OCI-M1 (cell line): ENCODE measurements around the gene KIRREL2.
"Not testable (repeated sequence)": the region's sequence is repeated elsewhere in the genome, so short reads cannot be mapped to it uniquely, and the experiment has no call there.

Experiments
- DNase-seq: peaks from one replicate; lab custom pipeline; 2025; lab: John Stamatoyannopoulos, UW

KIRREL2 gene

GRCh38 chr19:35899547-35900214, 43.0 kb downstream of the KIRREL2 start:
- peak; percentile 92 for DNase-seq

DNA sequence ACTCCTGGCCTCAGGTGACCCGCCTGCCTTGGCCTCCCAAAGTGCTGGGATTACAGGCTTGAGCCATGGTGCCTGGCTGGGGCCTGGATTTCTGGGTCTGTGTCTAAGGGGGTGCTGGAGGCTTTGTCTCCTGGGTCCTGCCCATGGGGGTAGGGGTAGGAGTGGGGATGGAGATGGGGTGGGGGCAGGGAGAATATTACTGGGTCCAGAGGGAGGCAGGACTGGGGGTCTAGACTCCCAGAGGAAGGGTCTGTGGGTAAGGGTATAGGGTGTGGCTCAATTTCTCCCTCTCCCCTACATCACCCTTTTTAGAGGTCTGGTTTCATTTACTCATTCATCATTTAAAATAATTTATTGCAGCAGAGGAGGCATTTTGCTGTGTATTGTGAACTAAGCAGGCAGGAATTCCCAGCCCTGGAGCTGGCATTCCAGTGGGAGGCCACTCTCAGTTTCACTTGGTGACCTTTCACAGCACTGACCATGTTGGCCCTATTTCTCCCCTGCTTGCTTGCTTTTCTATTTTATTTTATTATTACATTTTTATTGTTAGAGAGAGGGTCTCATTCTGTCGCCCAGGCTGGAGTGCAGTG, 44.4 kb downstream of the KIRREL2 start:
- no peak for DNase-seq

DNA sequence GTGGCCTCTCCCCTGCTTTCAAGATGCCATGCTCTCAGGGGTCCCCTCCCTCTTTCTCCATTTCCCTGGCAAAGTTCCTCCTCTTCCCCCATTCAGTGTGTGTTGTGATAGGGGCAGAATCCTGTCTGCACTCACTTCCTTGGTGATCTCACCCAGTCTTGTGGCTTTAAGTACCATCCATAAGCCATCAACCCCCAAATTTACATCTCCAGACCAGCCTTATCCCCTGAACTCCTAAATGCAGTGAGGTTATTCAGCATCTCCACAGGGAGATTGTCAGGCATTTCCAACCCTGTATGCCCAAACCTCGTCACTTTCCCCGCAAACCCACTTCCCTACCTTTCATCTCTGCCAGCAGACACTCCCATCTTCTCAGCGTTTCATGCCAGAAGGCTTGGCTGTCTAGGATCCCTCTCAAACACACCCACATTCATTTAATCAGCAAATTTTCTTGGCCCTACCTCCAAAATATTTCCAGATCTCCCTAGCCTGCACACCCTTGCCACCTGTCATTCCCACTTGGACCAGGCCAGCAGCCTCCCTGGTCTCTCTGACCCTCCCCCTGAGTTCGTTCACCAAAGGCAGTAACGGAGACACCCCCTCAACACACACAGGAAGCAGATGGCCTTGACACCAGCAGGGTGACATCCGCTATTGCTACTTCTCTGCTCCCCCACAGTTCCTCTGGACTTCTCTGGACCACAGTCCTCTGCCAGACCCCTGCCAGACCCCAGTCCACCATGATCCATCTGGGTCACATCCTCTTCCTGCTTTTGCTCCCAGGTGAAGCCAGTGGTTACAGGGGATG, 45.3 kb downstream of the KIRREL2 start, which contains the start of gene HCST:
TSS of gene HCST (plus strand) at position 676 of the 808 bp plus-strand sequence. CDS start at position 741, 65 bp downstream.
- DNase-seq = peak; percentile 19

DNA sequence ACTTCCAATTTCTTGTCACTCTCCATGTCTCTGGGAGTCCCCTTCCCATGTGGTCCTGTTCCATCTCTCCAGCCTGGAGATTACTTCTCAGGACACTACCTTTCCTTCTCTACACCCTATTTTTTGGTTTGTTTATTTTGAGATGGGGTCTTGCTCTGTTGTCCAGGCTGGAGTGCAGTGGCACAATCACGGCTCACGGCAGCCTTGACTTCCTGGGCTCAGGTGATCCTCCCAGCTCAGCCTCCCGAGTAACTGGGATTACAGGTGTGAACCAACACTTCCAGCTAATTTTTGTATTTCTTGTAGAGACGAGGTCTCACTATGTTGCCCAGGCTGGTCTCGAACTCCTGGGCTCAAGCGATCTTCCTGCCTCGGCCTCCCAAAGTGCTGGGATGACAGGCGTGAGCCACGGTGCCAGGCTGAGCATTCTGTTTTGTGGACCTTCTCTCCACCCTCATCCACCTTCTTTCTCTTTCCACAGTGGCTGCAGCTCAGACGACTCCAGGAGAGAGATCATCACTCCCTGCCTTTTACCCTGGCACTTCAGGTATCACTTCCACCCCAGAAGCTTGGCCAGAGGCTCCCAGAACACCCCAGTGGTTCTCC, 46.3 kb downstream of the KIRREL2 start:
- DNase-seq = no peak

DNA sequence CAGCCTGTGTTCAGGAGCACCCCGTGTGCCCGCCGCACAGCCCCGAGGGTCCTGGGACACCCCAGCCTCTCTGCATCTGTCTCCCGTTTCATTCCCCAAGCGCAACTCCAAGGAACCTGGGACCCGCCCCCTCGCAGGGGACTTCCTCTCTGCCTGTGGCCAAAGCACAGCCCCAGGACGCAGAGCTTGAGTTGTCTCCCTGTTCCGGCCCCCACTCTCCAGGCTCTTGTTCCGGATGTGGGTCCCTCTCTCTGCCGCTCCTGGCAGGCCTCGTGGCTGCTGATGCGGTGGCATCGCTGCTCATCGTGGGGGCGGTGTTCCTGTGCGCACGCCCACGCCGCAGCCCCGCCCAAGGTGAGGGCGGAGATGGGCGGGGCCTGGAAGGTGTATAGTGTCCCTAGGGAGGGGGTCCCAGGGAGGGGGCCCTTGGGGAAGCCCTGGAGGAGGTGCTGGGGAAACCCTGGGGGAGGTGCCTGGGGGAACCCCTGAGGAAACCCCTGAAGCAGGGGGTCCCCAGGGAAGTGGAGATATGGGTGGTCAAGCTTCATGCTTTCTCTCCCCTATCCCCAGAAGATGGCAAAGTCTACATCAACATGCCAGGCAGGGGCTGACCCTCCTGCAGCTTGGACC, 47.0 kb downstream of the KIRREL2 start:
- peak; percentile 95 for DNase-seq

DNA sequence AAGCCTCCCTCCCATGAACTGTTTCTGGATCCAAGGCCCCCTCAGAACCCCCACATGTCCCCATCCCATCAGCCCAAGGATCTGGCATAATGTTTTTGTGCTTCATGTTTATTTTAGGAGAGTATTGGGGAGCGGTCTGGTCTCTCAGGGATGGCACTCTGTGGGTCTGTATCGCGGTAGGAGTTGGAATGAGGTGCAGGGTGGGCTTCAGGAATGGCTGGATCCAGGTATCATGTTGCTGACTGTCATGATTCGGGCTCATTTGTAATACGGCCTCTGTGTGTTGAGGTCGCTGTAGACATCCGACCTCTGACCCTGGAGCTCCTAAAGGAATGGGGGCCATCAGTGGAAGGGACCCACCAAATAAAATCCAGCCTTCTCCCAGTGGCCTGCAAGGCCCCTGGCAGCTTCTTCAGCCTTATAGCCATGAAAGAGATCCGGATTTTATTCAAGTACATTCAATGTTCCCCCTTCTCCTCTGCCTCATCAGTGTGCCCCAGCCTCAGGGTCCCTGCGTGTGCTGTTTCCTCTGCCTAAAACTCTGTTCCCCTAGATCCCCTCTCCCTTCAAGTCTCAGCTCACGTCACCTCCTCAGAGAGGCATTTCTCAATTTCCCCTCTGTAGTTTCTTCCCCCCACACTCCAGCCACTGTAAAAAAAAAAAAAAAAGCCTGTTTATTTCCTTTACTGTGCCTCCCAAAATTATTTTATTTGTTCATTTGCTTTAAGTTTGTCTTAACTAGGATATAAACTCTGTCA, 47.8 kb downstream of the KIRREL2 start:
- DNase-seq = no peak

- DNase-seq = peak; percentile 40
These were observed 48.5 kb downstream of the KIRREL2 start for GRCh38 chr19:35905178-35905727.

DNA sequence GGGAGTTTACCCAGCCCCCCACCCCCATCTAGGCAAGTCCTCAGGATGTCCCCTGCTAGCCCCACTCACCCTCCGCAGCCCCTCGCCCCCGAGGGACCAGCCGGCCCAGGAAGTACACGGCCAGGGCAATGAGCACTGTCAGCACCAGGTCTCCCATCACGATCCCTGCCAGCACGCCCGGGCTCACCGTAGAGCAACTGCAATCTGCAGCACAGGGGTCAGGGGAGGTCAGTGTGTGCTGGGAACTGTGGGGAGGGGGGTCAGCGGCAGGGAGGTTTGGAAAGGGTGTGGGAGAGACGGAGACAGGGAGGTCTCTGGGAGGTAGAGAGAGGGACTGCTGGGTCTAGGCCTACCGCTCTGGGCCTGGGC, 50.6 kb downstream of the KIRREL2 start:
- DNase-seq = no peak

GRCh38 chr19:35908010-35908441, 51.3 kb downstream of the KIRREL2 start, which contains the start of gene TYROBP:
TSS of gene TYROBP (minus strand) at chr19:35908295. CDS start at chr19:35908228, 67 bp downstream.
- DNase-seq = peak; percentile 24

DNA sequence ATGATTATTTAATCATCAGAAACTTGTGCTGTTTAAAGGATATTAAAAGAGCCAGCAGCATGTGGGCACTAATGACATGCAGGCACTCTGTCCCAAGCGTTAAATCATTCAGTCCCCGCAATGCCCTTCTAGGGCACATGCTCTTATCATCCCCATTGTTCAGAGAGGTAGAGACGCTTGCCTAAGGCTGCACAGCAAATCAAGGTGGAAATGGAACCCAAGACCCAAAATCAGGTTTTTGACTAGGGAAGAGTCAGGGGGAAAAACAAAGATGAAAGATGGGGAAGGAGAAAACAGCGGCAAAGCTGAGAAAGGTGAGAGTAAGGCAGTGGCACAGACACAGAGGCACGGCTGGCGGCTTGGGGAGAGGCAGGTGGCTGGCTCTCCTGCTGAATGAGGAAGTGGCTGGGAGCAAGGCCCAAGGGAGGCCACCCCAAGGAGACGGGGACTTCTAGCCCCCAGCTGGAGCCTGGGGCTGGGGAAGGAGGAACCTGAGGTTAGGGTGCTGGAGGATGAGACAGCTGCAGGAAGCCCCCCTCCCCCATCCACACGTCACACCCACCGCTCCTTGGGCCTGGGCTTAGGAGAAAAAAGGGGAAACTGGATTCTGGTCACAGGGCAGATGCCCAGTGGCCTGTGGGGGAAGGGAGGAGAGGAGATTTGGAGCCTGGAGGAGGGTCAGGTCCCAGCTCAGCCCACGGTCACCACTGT, 52.4 kb downstream of the KIRREL2 start:
- peak; percentile 99 for DNase-seq

DNA sequence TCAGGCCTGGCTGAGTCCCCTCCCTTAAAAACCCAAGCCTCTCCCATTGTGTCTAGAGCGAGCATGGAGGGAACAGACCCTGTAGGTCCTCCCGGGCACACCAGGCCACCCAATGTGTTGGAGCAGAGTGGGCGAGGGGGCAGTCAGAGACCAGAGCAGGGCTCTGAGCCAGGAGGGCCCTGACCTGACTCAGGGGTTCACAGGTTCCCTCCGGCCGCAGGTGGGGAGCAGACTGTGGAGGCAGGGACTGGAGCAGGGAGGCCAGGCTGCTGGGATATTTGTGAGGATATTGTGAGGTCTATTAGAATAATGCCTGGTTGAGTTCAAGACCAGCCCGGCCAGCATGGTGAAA, 52.9 kb downstream of the KIRREL2 start:
- no peak for DNase-seq

DNA sequence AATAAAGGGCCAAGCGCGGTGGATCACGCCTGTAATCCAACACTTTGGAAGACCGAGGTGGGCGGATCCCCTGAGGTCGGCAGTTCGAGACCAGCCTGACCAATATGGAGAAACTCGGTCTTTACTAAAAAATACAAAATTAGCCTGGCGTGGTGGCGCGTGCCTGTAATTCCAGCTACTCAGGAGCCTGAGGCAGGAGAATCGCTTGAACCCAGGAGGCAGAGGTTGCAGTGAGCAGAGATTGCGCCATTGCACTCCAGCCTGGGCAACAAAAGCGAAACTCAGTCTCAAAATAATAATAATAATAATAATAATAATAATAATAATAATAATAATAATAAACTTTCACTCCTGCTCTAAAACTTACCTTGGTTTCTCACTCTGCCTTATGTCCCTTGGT, 53.6 kb downstream of the KIRREL2 start:
- not testable (repeated sequence) for DNase-seq

DNA sequence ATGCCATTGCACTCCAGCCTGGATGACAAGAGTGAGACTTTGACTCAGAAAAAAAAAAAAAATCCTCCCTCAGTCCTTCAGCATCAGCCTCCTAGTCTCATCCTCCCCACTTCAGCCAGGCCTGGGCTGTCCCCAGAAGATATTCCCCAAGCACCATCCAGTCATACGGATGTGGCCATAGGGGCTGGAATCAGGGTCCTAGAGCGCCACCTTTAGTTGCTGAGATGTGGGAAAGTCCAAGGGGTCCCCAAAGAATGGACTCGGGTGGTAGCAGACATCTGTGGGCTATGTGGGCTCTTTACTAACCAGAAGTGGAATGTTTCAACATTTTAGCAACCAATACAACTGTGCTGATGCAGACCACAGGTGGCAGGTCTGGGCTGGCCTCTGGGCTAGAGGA, 54.5 kb downstream of the KIRREL2 start:
- DNase-seq = peak; percentile 28

DNA sequence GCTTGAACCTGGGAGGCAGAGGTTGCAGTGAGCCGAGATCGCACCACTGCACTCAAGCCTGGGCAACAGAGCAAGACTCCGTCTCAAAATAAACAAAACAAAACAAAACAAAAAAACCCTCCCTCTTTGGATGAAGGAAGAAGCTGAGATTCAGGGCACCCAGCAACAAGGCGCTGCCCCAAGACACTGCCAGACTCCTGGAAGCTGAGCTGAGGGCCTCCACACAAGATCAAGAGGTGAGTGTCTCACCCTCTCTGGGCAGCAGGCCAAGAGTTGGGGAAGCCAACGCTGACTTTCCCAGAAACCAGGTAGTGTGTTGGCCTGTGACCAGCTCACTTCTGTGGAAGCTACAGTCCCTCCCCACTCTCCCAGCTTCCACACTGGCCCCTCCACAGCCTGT, 55.1 kb downstream of the KIRREL2 start:
- no peak for DNase-seq

GRCh38 chr19:35913589-35913988, 56.9 kb downstream of the KIRREL2 start:
- no peak for DNase-seq

DNA sequence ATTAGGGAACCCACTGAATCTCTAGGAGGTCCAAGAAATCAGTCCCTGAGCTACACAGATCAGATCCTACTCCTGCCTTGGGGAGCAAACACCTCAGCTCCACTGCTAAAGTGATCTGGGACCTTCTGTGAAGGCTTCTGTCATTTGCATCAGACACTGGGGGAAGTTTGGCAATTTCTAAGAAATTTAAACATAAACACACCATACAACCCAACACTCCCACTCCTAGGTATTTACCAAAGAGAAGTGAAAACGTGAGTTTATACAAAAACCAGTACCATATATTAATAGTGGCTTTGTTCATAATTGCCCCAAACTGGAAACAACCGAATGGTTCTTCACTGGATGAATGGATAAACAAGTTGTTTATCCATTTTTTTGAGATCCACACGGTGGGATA, 58.7 kb downstream of the KIRREL2 start:
- DNase-seq = no peak
